HG03571 (cell line): ENCODE results near the gene UPB1.

Experiments
- ATAC-seq: cut with Tn5 transposase; IDR thresholded peaks from one replicate; pipeline ENCODE4 v1.9.1; 2021; ENCODE audit not compliant: unreplicated experiment

The UPB1 gene

GRCh38 chr22:24563246-24563645 lies 68.1 kb downstream of the UPB1 start:
- ATAC-seq: no peak

GRCh38 chr22:24564376-24565058 lies 69.4 kb downstream of the UPB1 start:
- no peak for ATAC-seq

- ATAC-seq: no peak
These were observed 69.9 kb downstream of the UPB1 start for GRCh38 chr22:24565077-24565476.

GRCh38 chr22:24566899-24567511 lies 71.9 kb downstream of the UPB1 start:
- ATAC-seq: no peak

GRCh38 chr22:24567668-24568067 lies 72.5 kb downstream of the UPB1 start:
- no peak for ATAC-seq

GRCh38 chr22:24571266-24571665 lies 76.1 kb downstream of the UPB1 start:
- no peak for ATAC-seq

GRCh38 chr22:24576778-24577177 lies 81.6 kb downstream of the UPB1 start:
- ATAC-seq: no peak
